T-helper 1 cell treated with Interleukin-12 subunit alpha and Interleukin-12 subunit beta and Interleukin-4 antibody, amounts not matched to agents 30 ng/mL and 1 ng/mL, for 36 hours (primary cell): ENCODE results near the gene CNKSR1. TPM values are rescaled to one million over a fixed set of nuclear protein-coding genes. Genes with fewer than 3 reads are reported as not detected.

Source experiments
- intact Hi-C: fragments of 100-400 bp; cut with micrococcal nuclease; formaldehyde crosslinking; loops from one replicate; pipeline ENCODE4 v1.15.1; 2024
- total RNA-seq: library from RNA; stranded (reverse); gene quantifications from 2 replicates; pipeline ENCODE4 v1.2.3, GENCODE V29; 2022

The CNKSR1 gene
- total RNA-seq, 1 donor from 2014 or later = 3.9 TPM

GRCh38 chr1:26159743-26160039 is 17.6 kb upstream of the CNKSR1 start:
- intact Hi-C loops = no loop called here

- intact Hi-C loops = no loop called here
Measured at GRCh38 chr1:26160527-26161414, 16.5 kb upstream of the CNKSR1 start.

- intact Hi-C loops = no loop called here
Measured at GRCh38 chr1:26161415-26162219, 15.7 kb upstream of the CNKSR1 start.

GRCh38 chr1:26162220-26162709 is 15.0 kb upstream of the CNKSR1 start:
- intact Hi-C loops = no loop called here

- intact Hi-C loops = loop anchor here (1.0 kb wide), 1 partner anchor 128 kb away; no protein-coding TSS in a partner anchor
Measured at GRCh38 chr1:26163684-26164035, 13.6 kb upstream of the CNKSR1 start.

- intact Hi-C loops = loop anchor here (1.0 kb wide), 1 partner anchor 129 kb away; no protein-coding TSS in a partner anchor
Measured at GRCh38 chr1:26164036-26164860, 13.0 kb upstream of the CNKSR1 start.

GRCh38 chr1:26164861-26165842 is 12.1 kb upstream of the CNKSR1 start:
- intact Hi-C loops = loop anchor here (1.0 kb wide), 3 partner anchors 20 to 130 kb away; no protein-coding TSS in a partner anchor

- intact Hi-C loops = no loop called here
Measured at GRCh38 chr1:26166719-26167281, 10.5 kb upstream of the CNKSR1 start.

- intact Hi-C loops = loop anchor here (1.0 kb wide), 3 partner anchors 66 to 223 kb away; partner anchors contain the start of gene CEP85
Measured at GRCh38 chr1:26168410-26169197, 8.7 kb upstream of the CNKSR1 start, which contains the start of gene C1orf232. C1orf232 (minus strand) TSS chr1:26168963; CDS start chr1:26168499, 464 bp downstream.

- intact Hi-C loops = loop anchor here (1.0 kb wide), 3 partner anchors 65 to 222 kb away; partner anchors contain the start of gene CEP85
Measured at GRCh38 chr1:26169198-26169554, 8.1 kb upstream of the CNKSR1 start.

GRCh38 chr1:26169669-26170471 is 7.4 kb upstream of the CNKSR1 start, which contains the start of gene ZNF593:
ZNF593 (plus strand) TSS chr1:26169908; CDS start chr1:26169984, 76 bp downstream.
- intact Hi-C loops = loop anchor here (1.0 kb wide), 3 partner anchors 64 to 221 kb away; partner anchors contain the start of gene CEP85

- intact Hi-C loops = no loop called here
Measured at GRCh38 chr1:26170472-26170821, 6.8 kb upstream of the CNKSR1 start.

GRCh38 chr1:26171084-26172072 is 5.9 kb upstream of the CNKSR1 start, which contains the start of gene ZNF593OS:
ZNF593OS (minus strand) TSS chr1:26171832; CDS start chr1:26171661, 171 bp downstream.
- intact Hi-C loops = no loop called here

- intact Hi-C loops = no loop called here
Measured at GRCh38 chr1:26175346-26175745, 1.9 kb upstream of the CNKSR1 start.

GRCh38 chr1:26180010-26180506 is 2.8 kb downstream of the CNKSR1 start:
- intact Hi-C loops = no loop called here
